GM19193 (cell line): ENCODE measurements around the gene CDC14B.

Experiments used
- POLR2A ChIP-seq: IDR thresholded peaks from 4 replicates; pipeline ENCODE4 v1.6.1; 2011; ENCODE audit not compliant: insufficient read depth, insufficient read length; ENCODE audit errors: extremely low read depth

CDC14B gene

DNA sequence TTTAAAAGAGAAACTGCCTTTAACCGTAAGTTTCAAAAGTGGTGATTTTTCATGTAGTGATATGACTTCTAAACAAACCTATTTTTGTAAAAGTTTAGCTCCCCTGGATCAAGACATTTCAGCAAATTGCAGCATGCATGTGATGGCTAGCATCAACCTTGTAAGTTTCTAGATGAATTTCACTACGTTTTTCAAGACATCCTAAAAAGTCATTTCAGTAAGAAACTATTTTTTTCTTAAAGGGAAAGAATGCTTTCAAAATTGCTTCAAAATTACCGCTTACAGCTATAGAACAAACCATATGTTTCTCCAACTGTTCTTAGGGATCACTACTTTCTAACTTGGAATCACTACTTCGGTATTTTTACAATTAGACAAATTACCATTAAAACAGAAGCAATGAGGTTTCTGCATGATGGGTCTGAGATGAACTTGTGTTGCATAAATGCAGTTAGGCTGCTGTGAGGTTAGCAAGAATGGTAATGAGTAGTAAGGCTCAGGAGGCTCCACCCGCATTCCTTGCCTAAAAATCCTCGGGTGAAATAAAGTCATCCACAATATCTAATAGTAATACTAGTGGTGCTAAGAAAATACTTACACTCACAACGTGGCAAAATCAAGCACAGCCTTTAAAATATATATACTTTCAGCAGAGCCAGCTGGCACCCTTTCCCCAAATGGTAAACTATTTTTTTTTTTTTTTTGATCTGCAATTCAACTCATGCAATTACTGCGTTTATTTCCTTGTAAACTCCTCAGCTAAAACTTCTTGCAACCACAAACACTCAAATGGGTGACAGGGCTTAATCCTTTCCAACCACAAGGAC is 53.8 kb downstream of the CDC14B start:
- no peak for TF ChIP-seq POLR2A

DNA sequence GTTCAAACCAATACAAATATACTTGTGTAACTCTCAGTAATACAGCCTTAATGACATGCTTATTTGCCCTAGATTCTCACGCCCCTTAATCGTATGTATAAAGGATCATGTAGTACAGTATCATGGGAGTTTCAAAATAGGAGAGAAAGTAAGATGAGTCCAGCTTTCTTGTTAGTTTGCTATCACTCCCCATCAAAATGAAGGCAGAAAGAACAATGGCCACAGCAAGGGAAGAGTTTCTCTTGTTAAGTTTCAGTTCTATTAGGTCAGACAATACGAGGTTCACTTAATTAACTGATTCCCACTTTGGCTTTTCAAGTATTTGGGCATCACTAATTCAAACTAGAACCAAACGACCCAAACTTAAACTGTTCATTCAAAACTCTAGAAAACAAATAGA is 55.4 kb downstream of the CDC14B start:
- TF ChIP-seq POLR2A = no peak

DNA sequence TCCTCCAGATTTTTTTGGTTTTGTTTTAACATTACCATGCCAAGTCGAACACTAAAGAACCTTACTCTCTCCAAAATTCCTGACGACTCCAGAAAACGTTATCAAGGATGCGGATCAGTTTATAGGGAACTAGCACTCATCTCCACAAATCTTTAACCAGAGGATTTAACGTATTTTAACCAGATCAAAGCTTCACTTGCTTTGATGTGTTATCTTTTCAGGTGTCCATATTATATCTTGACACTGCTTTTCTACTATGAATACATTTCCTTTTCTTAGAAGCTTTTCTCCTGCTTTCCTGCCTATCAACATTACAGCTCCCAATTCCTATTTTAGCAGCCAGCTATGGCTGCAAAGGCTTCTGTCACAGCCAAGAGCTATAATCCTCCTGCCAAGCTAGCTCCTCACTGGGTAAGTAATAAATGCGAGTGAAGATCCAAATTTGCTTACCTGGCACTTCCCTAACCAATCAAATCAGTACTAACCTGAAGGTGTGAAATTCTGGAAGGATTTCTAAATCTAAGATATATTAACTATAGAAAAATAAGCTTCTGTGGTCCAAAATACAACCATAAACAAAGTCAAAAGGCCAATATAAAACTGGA is 60.2 kb downstream of the CDC14B start:
- TF ChIP-seq POLR2A = no peak

DNA sequence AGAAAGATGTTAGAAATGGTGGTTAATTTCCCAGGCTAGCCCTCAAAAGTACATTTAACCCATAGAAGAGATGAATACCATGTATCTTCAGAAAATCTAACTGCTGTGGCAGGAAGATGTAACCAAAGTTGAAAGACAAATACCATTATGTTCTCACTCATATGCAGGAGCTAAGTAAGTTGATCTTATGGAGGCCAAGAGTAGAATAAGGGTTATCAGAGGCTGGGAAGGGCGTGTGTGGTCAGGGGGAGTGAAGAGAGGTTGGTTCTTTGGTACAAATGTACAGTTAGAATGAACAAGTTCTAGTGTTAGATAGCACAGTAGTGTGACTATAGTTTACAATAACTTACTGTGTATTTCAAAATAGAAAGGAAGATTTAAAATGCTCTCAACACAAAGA is 61.7 kb downstream of the CDC14B start:
- no peak for TF ChIP-seq POLR2A

DNA sequence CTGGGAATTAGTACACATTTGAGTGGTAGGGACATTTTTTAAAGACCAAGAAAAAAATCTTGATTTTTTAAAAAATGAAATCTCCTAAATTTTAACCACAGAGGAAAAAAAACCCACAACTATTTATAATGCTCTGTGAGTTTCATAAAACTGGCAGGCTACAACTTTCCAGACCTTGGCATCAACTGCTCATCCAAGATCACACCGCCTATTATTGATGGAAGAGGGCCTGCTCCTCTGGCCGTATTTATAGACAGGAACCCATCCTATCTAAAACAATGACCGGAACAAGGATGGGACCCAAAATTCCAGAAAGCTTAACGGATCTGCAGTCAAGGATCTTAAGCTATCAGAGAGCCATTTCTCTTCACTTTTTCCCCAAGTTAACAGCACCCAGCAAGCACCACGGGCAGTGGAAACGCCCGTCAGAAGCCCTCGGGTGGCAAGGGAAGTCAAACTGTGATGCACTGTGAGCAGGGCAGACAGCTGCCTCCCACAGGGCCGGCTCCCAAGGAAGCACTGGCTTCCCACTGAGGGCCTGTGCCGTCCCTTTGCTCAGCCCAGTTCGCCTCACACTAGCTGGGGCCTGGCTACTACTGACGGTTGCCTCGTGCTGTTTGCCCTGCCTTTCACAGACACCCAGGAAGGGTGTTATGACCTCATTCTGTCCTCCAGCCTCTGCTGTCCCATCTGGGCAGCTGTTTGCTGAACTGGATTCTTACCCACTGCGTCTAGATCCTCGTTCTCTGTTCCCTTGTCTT is 62.8 kb downstream of the CDC14B start:
- TF ChIP-seq POLR2A = no peak

DNA sequence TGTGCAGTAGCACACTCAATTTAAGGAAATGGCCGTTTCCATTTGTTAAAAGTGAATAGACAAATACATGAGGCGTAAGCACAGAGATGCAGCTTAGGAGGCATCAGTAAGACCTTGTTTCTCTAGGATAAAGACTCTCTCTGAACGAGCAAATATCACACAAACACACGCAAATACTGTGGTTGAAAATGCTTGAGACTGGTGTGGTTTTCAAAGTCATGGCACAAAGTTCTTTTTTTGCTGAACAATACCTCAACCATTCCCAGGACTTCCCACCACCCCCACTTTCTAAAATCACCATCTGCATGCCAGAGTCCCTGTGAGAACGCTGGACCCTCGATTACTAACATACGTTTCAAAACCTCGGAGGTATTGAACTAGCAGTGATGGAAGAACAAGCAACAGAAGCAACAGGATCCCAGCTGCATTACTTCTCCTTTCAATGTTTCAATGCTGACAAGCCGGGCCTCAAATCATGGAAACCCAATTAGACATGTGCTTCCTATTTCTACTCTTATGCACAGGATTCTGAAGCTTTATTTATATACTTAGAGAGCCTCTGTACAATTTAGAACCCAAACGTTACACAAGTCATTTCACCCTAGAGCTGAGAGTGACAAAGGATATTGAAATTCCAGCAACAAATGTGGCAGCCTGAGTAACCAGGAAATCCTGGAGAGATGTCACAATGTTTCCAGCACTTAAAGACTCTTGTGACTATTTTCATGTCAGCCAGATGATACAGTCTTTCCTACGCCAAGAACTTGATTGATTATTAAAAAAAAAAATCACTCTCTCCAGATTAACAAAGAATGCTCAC is 63.9 kb downstream of the CDC14B start:
- no peak for TF ChIP-seq POLR2A

DNA sequence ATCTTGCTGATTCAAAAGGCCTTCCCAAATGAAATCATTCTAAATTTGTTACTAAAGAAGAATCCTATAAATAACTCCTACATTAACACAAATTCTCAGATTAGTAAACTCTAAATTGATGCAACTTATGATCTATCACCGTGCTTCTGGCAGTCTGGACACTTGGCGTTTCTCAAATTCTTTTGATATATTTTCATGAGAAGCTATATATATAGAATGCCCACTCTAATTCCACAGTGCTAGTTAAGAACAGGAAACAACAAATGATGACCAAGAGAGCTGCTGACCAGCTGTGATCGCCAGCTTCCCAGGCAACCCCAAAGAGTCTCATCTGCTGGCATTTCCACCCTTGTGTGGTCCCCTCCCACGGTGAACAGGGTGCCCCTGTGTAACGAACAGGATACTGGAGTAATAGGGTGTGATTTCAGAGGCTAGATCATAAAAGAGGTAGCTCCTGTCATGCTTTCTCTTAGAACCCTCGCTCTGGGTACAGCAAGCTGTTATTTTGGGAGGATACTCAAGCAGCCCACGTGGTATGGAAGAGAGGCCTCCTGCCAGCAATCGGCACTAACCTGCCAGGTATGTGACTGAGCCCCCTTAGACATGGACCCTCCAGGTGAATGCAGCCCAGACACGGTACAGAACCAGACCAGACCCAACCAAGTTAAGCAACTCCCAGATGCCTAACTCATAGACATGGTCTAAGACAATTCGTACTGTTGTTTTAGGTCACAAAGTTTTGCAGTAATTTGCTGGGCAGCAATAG is 64.7 kb downstream of the CDC14B start:
- TF ChIP-seq POLR2A = no peak

DNA sequence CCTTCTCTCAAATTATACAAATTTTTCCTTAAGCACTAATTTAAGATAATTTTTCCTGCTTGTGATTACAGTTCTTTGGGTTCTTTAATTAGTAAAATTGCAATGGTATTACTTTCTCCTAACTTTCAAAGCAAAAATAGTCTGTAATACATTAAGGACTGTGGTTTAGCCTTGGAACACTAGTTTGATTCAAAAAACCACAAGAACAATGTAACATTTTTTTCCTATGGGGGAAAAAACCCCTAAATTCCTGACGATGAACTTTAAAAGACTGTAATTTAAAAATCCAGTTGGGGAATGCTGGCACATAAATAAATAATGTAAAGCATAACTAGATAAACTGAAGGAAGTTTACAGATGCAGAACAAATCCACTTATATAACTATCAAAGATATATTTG is 65.3 kb downstream of the CDC14B start:
- no peak for TF ChIP-seq POLR2A

DNA sequence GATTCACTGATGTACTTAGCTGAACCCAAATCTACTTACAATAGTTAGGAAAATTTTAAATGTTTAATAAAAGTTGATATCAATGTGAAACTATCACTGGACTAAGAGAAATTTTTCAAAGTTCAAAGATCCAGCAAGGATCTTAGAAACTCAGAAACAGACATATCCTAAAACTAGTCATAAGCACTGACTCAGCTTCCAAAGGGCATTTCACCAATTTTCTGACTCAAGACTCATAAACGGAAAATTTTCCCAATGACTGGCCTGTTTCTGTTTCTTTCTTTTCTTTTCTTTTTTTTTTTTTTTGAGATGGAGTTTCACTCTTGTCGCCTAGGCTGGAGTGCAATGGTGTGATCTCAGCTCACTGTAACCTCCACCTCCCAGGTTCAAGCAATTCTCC is 66.6 kb downstream of the CDC14B start:
- TF ChIP-seq POLR2A = no peak

DNA sequence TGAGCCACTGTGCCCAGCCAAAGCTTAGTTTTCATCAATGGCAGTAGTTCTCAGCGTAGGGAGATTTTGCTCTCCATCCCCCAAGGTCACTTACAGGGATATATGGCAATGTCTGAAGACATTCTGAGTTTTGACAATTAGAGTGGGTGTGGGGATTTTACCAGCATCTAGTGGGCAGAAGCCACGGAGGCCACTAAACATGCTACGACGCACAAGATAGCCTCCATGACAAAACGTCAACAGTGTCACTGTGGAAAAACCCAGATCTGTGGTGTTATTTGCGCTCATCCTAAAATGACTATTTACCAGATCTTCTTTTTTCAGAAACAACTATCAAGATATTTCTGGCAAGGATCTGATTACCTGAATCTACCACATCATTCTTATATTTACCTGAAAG is 68.2 kb downstream of the CDC14B start:
- TF ChIP-seq POLR2A = no peak

DNA sequence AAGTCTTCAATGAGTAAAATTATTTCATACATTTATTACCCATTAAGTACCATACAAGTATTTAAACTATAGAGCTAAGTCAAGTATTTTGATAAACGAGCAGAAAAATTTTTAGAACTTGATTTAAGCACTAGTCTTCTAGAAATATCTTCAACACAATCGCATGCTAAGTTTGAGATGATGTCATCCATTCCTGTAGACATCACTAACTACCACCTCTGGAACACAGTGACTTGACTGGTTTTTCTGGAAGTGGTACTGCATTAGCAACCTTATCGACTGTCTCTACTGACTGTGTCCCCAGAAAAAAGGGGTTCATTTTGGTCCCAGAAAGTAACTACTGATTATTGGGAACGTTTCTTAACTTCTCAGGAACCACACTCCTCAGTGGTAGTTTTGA is 69.0 kb downstream of the CDC14B start:
- no peak for TF ChIP-seq POLR2A

DNA sequence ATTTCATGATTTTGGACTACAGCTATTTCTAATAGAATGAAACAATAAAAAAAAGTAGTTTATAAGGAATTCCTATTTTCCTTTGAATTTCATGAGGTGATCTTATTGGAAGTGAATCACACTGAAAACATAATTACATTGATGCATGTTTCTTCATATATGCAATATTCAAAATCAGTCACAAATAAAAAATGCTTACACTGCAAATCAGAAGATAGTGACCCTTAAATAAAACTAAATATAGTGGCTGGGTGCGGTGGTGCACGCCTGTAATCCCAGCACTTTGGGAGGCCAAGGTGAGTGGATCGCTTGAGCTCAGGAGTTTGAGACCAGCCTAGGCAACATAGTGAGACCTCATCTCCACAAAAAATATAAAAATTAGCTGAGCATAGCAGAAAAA is 79.5 kb downstream of the CDC14B start:
- TF ChIP-seq POLR2A = no peak

DNA sequence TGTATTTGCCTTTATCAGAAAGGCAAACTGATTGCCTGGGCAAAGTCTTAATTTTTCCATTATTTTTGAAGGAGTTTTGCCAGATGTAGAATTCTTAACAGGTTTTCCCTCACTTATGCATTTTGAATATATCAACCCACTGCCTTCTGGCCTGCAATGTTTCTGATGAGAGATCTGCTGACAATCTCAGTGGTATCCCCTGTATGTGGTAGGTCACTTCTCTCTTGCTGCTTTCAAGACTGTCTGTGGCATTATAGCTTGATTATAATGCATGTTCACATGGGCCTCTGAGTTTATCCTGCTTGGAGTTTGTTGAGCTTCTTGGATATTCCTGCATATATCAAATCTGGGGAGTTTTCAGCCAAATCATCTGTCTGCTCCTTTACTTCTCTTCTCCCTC is 87.5 kb downstream of the CDC14B start:
- TF ChIP-seq POLR2A = no peak

DNA sequence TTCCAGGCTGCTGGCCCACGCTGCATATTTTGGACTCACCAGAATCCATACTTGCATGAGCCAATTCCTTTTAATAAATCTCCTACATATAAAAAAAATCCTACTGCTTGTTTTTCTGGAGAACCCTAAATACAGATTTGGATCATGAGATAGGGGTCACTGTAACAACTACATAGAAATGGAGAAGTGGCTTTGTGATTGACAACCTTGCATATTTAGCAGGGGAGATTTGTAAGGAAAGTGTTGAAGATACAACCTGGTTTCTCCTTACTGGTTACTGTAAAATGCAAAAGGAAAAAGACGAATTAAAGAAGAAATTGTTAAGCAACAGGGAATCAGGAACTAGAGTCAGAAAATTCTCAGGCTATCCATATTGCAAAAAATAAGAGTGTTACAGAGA is 94.9 kb downstream of the CDC14B start:
- no peak for TF ChIP-seq POLR2A
